NCI-H69 (cell line): ENCODE results near the gene C14orf180.
"Not testable (repeated sequence)": the region's sequence is repeated elsewhere in the genome, so short reads cannot be mapped to it uniquely, and the experiment has no call there.

Source experiments
- DNase-seq: peaks from one replicate; lab custom pipeline; 2025; lab: John Stamatoyannopoulos, UW

Gene C14orf180

DNA sequence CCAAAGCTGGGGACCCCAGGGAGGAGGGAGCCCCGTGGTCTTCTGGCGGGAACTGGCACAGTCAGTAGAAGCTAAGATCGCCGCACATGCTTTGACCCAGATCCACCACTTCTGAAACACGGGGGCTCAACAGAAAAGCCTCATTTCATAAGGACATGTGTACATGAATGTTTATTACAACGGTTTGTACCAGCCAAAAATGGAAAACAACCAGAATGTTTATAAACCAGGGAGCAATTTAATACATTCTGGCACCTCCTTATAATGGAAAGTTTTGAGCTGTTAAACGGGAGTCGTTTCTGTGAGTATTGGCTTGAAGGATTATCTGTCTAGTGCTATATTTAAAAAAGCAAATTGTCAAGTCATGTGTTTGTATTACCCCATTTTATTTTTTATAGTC is 32.3 kb downstream of the C14orf180 start:
- no peak for DNase-seq

- DNase-seq, result no peak
Measured at GRCh38 chr14:104614126-104614812, 34.7 kb downstream of the C14orf180 start.

- no peak for DNase-seq
Measured at GRCh38 chr14:104624939-104625338, 45.4 kb downstream of the C14orf180 start.

DNA sequence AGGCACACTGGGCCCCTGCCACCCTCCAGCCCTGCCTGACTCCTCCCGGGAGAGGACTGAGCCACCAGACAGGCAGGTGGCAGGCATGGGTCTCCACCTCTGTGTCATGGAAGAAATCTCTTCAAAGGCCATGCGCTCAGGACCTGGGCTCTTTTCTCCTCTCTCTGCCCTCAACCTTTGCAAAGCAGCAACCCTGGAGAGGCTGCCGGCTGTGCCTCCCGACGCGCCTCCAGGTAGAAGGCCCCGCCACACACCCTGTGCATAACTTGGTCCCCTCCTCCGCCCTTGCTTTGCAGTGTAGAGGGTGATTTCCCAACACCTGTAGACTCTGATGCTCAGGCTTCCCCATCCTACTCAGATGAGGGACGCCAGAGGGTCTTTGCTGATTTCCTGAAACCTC is 53.2 kb downstream of the C14orf180 start:
- no peak for DNase-seq

DNA sequence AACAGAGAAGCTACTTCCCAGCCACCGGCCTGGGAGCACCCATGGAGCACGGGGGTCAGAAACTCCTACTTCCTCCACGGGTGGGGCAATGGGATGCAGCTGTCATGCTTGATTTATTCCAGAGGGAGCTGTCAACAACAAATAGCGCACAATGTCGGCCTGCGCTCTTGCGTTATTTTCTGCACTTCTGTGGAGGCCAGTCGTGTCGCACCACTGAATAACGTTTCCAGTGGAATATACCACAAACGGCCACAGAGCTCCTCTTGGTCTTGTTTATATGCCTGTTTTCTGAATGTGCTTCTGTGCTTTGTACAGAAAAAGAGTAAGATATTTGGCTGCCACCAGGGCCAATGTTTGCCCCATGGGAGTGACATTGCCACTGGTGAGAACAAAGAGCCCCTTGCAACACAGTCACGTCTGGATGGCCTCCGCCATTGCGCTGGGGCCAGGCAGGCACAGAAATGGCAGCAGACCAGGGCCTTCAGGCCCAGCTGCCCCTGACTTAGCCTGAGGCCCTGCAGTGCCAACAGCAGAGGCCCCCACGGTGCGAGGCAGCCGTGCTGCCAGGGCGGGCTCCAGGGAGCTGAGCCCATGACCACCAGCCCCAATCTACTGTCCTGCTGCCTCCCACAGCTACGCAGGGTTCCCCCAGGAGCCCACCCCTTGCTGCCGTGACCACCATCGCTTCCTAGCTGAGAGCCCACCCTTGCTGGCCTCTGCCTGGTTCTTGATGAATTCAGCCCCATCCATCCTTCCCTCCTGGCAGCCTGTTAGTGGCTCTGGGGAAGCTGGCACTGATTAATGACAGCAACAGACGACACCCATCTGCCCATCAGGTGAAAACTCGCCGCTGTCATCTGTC is 53.9 kb downstream of the C14orf180 start:
- DNase-seq, result no peak

DNA sequence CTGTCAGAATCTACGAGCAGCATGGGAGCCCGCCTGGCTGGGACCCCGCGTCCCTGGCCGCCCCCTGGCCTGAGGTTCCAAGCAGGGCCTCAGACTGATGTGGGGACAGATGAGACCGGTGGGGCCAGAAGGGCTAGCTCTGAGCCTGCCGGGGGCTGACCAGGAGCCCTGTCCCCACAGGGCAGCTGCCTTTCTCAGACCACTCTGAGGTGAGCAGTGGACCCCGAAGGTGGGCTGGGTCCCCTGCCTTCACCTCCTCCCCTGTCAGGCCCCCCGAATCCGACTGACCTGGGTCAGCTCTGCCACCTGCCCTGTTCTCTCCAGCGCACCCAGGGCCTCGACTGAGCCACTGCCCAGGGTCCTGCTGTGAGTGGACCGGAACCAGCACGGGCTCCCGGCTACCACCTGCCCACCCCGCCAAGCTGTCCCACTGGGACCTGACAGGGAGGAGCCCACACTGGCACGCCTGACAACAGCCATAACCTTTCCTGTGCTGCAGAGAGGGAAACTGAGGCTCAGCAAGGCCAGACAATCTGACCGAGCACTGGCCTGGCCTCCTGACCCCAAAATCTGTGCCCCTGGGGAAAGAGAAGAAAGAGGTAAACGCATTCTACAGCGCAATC is 54.7 kb downstream of the C14orf180 start:
- no peak for DNase-seq

DNA sequence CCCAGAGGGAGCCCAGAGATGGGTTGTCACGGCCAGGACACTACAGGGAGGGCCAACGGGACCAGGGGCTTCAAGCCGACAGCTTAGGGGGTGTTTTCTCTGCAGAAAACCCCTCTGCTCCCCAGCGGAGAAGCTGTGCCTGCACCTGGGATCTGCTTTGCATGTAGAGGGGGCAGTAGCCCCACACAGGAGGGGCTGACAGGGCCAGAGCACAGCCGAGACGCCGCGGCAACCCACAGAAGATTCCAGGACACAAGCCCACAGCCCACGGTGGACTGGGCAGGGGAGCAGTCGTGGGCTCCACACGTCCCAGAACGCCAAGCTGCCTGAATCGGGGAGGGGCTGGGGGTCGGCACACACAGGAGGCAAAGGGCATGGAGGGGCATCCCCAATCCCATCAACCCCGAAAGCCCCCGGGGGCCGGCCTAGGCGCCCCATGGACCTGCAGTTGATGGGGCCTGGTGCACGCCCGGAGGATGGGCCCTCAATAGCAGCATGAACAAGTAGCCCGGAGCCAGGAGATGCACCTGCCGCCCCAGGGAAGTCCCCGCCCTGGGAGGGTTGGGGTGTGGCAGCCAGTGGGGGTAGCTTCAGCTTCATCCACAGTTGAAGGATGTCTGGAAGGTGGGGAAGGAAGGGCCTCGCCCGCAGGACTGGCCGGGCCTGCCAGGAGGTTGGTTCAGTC is 55.5 kb downstream of the C14orf180 start:
- DNase-seq, result no peak

GRCh38 chr14:104635717-104636116 is 56.2 kb downstream of the C14orf180 start:
- no peak for DNase-seq

GRCh38 chr14:104636131-104636530 is 56.6 kb downstream of the C14orf180 start:
- DNase-seq, result no peak

DNA sequence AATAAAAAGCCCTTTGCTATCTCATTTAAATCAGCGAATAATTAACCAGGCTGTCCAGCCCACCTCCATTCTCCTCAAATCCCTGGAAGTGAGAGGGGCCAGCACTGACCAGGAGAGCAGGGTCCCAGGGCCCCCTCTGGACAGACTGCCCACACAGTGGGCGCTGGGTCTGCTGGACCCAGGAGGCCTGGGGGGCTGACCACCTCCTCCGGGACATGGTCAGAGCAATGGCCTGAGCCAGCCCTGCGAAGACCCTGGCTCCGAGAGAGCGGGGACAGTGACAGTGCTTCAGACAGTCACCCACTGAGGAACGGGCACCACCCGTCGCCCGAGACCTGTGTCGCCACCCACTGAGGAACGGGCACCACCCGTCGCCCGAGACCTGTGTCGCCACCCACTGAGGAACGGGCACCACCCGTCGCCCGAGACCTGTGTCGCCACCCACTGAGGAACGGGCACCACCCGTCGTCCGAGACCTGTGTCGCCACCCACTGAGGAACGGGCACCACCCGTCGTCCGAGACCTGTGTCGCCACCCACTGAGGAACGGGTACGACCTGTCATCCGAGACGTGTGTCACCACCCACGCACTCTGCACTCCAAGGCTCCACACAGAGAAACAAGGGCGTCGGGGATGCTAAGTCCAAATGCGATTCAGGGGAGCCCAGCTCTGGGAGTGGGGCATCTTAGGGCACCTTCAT is 57.4 kb downstream of the C14orf180 start:
- DNase-seq, result not testable (repeated sequence)

- DNase-seq, result no peak
Measured at GRCh38 chr14:104637546-104638003, 58.0 kb downstream of the C14orf180 start.

DNA sequence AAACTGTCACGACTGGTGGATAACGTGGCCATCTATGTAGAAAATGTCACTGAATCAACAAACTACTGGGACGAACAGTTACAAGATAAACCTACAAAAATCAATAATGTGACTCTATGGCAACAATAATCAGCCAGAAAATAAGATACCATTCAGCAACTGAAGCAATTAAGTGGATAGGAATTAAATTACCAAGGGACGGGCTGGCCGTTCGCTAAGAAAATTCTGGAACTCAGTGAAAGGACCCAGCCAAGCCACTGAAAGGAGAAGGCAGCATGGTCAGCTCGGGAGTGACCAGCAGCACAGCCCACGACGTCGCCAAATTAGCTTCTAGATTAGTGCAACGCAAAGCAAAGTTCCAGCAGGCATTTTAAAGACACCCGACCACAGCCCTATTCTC is 58.6 kb downstream of the C14orf180 start:
- DNase-seq, result no peak

DNA sequence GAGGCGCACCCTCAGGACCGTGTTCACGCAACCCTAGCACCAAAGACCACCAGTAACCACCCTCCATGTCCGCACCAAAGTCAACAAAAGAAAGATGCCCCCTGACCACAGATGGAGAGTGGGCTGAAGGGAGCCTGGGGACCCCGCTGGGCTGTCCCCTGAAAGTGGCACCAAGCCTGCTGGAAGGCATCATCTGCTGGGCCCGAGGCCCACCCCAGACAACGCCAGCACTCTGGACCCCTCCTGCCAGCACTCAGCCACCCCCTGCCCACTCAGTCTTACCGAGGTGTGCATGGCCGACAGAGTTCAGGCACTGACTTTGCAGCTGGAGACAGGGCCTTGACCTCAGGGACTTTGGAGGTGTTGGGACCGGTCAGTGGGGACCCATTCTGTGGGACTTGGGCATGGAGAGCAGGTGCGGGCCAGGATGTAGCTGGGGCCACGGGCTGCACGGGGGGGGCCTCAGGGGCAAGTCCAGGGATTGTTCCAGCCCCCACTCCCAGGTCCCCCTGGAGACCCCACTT is 59.4 kb downstream of the C14orf180 start:
- no peak for DNase-seq

DNA sequence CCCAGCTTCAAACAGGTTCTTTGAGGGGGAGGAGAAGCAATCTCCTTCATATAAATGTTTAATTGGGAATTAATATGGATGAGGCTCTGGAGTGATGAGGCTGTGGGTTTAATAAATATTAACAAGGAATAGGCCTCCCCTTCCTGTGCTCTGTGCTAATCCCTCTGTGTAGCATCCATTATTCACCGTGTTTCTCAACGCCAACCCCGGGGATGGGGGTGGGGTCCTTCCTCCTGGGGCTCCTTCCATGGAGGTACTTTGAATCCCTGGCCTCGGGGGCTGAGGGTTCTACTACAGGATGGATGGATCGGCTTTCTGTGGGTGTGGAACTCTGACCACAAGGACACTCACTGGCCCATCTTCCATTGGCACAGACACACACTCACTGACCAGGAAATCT is 59.9 kb downstream of the C14orf180 start:
- no peak for DNase-seq
